ENCODE measurements around the gene MRPL34.

The MRPL34 gene

DNA sequence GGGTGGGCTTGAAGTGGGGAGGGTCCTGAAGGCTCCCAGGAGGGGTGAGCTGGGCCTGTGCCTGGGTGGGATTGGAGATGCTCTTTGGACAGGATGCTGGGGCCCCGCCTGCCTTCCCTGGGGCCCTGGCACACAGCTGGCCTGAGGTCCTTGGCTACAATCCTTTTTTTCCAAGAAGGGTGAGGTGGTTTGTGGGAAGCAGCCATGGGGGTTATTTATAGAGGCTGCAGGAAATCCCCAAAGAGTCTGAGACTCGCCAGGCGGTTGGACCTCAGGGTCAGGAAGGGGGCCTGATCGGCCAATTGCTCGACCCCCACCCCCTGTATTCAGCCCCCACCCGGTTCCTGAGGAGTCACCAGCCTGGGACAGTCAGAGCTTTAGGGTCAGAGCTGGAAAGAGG, 41.7 kb downstream of the MRPL34 start:
- no peak for DNase-seq

- DNase-seq, result no peak
These were observed 42.2 kb downstream of the MRPL34 start for GRCh38 chr19:17347877-17348276.

DNA sequence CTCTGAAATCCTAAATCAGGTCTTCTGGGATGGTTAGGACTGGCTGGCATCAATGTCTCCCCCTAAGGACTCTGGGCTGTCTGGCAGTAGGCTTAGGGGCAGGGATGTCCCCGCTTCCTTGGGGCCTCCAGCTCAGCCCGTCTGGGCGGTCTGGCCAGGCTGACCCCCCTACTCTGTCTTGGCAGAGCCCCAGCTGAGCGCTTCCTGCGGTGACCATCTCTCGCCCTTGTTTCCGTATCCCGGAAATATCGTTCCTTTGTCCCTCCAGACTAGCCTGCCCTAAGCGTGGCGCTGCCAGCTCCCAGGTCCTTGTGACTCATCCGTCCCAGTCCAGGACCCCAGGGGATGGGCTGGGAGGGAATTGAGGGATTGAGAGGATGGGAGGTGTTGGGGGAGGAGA, 43.0 kb downstream of the MRPL34 start:
- no peak for DNase-seq

DNA sequence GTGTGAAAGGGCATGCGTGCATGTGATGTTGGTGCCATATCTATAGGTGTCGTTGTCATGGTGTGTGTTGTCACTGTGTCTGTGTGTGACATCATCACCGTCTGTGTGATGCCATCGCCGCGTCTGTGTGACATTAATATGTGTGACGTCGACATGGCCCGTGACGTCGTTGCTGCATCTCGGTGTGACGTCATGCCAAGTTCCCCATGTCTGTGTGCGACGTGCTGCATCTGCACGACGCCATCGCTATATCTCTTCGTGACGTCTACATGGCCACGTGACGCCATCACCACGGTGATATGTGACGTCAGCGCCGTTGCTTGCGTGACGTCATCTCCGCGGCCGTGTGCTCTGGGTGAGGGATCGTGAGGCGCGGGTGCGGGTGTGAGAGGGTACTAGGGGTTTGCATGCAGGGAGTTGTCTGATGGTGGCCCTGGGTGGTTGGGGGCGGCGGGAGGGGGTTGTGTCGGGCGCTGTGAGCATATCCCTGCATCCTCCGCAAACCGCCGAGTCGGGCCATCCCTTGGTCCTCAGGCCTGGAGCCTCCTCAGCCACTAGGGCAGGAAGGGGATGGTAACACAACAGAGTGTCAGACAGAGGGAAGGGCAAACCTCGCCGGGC, 46.3 kb downstream of the MRPL34 start:
- DNase-seq, result no peak

- DNase-seq, result no peak
These were observed 47.1 kb downstream of the MRPL34 start for GRCh38 chr19:17352608-17353280.

- no peak for DNase-seq
These were observed 47.7 kb downstream of the MRPL34 start for GRCh38 chr19:17353386-17353785.
